ENCODE data around the gene CTSZ.

DNA sequence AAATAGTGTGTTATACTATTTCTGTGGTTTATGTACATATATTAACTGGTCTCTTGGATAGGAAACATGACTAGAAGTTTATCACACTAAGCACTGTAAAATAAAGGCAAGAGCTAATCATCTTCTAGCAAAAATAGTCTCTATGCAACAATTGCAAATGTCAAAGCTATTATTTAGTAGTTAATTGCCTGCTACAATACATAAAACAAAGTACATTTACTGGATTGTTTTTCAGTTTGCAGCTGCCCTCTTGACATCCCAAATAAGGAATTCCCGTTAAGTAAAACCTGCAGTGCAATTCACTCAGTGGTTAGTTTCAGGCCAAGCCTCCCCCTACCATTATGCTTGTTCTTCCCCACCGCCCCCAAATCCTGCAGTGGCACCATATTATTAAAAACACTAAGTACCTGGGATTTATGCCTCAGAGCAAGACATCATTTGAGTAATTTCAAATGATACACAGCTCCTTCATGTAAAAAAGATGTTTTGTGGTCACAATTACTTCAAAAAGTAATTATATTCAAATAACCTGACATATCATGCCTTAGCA is 26.6 kb upstream of the CTSZ start:
- TF ChIP-seq, protein P1, sequence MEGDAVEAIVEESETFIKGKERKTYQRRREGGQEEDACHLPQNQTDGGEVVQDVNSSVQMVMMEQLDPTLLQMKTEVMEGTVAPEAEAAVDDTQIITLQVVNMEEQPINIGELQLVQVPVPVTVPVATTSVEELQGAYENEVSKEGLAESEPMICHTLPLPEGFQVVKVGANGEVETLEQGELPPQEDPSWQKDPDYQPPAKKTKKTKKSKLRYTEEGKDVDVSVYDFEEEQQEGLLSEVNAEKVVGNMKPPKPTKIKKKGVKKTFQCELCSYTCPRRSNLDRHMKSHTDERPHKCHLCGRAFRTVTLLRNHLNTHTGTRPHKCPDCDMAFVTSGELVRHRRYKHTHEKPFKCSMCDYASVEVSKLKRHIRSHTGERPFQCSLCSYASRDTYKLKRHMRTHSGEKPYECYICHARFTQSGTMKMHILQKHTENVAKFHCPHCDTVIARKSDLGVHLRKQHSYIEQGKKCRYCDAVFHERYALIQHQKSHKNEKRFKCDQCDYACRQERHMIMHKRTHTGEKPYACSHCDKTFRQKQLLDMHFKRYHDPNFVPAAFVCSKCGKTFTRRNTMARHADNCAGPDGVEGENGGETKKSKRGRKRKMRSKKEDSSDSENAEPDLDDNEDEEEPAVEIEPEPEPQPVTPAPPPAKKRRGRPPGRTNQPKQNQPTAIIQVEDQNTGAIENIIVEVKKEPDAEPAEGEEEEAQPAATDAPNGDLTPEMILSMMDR (IDR thresholded peaks at IDR 0.05), result no peak
- TF ChIP-seq POLR2A (IDR thresholded peaks at IDR 0.05), result no peak

All from uterus (tissue), 2 donors.